ENCODE results near the gene SLC7A11. TPM values are rescaled to one million over a fixed set of nuclear protein-coding genes. Genes with fewer than 3 reads are reported as not detected.
"Not testable (repeated sequence)": the region's sequence is repeated elsewhere in the genome, so short reads cannot be mapped to it uniquely, and the experiment has no call there.

The SLC7A11 gene
- total RNA-seq, 4 donors from 2014 or later: 1.5 to 30.1 (median 7.9) TPM

- WGBS, 2 donors: 87 to 91% methylated on average over 4 of the region's 4 CpGs
- peaks cover 0 to 33% (median 0%) of the 10 kb centered on the region in 3 donors for H3K4me1 ChIP-seq
- no peaks in the 10 kb centered on the region for H3K9me3 ChIP-seq
- TF ChIP-seq CTCF (IDR thresholded peaks at IDR 0.05): no peak
- no peak for TF ChIP-seq POLR2A (IDR thresholded peaks at IDR 0.05)
- H3K27me3 ChIP-seq: no peaks in the 10 kb centered on the region
- H3K36me3 ChIP-seq: no peaks in the 10 kb centered on the region
- DNase-seq: no peak
- intact Hi-C loops (cut with DNase I): no loop called here
- H3K27ac ChIP-seq: no peak overlapping the region
- H3K4me3 ChIP-seq: no peak overlapping the region
Observed at GRCh38 chr4:138238521-138239292, 3.4 kb downstream of the SLC7A11 start.

- DNase-seq; H3K9me3 ChIP-seq; intact Hi-C loops (cut with DNase I); H3K27me3 ChIP-seq; H3K36me3 ChIP-seq; H3K4me3 ChIP-seq; H3K27ac ChIP-seq: not testable (repeated sequence)
- H3K4me1 ChIP-seq: peaks cover 0 to 23% (median 0%) of the 10 kb centered on the region in 3 donors
- 94 to 97% methylated on average over 7 of the region's 7 CpGs for WGBS, 2 donors
Observed at GRCh38 chr4:138237132-138237531, 5.0 kb downstream of the SLC7A11 start.

- H3K27me3 ChIP-seq: no peaks in the 10 kb centered on the region
- intact Hi-C loops (cut with DNase I): no loop called here
- H3K36me3 ChIP-seq: no peaks in the 10 kb centered on the region
- TF ChIP-seq POLR2A (IDR thresholded peaks at IDR 0.05): no peak
- TF ChIP-seq CTCF (IDR thresholded peaks at IDR 0.05): no peak
- DNase-seq: no peak
- H3K9me3 ChIP-seq: no peaks in the 10 kb centered on the region
- no peak overlapping the region for H3K4me3 ChIP-seq
- H3K27ac ChIP-seq: peak overlapping the region; percentile 41 to 77 (median 63)
- peaks cover 0 to 12% (median 0%) of the 10 kb centered on the region in 3 donors for H3K4me1 ChIP-seq
- WGBS, 2 donors: 57 to 66% methylated on average over 2 of the region's 2 CpGs
Observed at GRCh38 chr4:138236037-138236436, 6.1 kb downstream of the SLC7A11 start.

- no peaks in the 10 kb centered on the region for H3K27me3 ChIP-seq
- H3K9me3 ChIP-seq: no peaks in the 10 kb centered on the region
- TF ChIP-seq POLR2A (IDR thresholded peaks at IDR 0.05) (no peak), CTCF (IDR thresholded peaks at IDR 0.05) (no peak)
- H3K4me3 ChIP-seq: no peak overlapping the region
- H3K36me3 ChIP-seq: no peaks in the 10 kb centered on the region
- intact Hi-C loops (cut with DNase I): no loop called here
- DNase-seq: no peak
- peak overlapping the region; percentile 41 to 77 (median 63) for H3K27ac ChIP-seq
- WGBS, 2 donors: 0 to 7% methylated on average over 1 of the region's 1 CpG
- H3K4me1 ChIP-seq: peaks cover 0 to 11% (median 0%) of the 10 kb centered on the region in 3 donors
Observed at GRCh38 chr4:138235419-138235952, 6.7 kb downstream of the SLC7A11 start.

GRCh38 chr4:138234248-138234647, 7.9 kb downstream of the SLC7A11 start:
- no peak for DNase-seq
- H3K4me1 ChIP-seq: peaks cover 0 to 11% (median 0%) of the 10 kb centered on the region in 3 donors
- no peaks in the 10 kb centered on the region for H3K27me3 ChIP-seq
- intact Hi-C loops (cut with DNase I): no loop called here
- H3K27ac ChIP-seq: no peak overlapping the region
- TF ChIP-seq CTCF (IDR thresholded peaks at IDR 0.05) (no peak), POLR2A (IDR thresholded peaks at IDR 0.05) (no peak)
- H3K36me3 ChIP-seq: no peaks in the 10 kb centered on the region
- no peaks in the 10 kb centered on the region for H3K9me3 ChIP-seq
- H3K4me3 ChIP-seq: no peak overlapping the region
- 97 to 100% methylated on average over 1 of the region's 1 CpG for WGBS, 2 donors
